GM13977 (cell line): ENCODE measurements around the gene REX1BD.

Source experiments
- DNase-seq: peaks from one replicate; pipeline ENCODE4 v3.0.0; 2012; ENCODE audit warnings: low spot score
- CTCF ChIP-seq: IDR thresholded peaks from 2 replicates; pipeline ENCODE4 v1.5.1; 2012; ENCODE audit warnings: mild to moderate bottlenecking, control low read depth; ENCODE audit not compliant: insufficient read depth; ENCODE audit errors: extremely low read depth, missing control alignments
- in situ Hi-C: fragments of 300-500 bp; cut with MboI; formaldehyde crosslinking; loops from one replicate; pipeline ENCODE4 v1.12.0; 2022; ENCODE audit warnings: low sequenced_read_pairs, low pct_unique_long_range_greater_than_20kb, mixed read lengths, inconsistent platforms; ENCODE audit not compliant: unreplicated experiment

REX1BD gene

GRCh38 chr19:18637673-18638630 lies 49.4 kb downstream of the REX1BD start:
- TF ChIP-seq CTCF, result no peak
- no peak for DNase-seq
- in situ Hi-C loops, result no loop called here

GRCh38 chr19:18639706-18640243 lies 51.2 kb downstream of the REX1BD start:
- no peak for TF ChIP-seq CTCF
- no peak for DNase-seq
- in situ Hi-C loops, result no loop called here
